GM21381 (cell line): Measurements from ENCODE around the gene NEMP2.
"Not testable (repeated sequence)": the region's sequence is repeated elsewhere in the genome, so short reads cannot be mapped to it uniquely, and the experiment has no call there.

Source experiments
- ATAC-seq: cut with Tn5 transposase; IDR thresholded peaks from one replicate; pipeline ENCODE4 v1.9.1; 2021; ENCODE audit warnings: mild to moderate bottlenecking, moderate library complexity; ENCODE audit not compliant: unreplicated experiment

NEMP2 gene

GRCh38 chr2:190494600-190495227, 39.8 kb downstream of the NEMP2 start:
- not testable (repeated sequence) for ATAC-seq

- no peak for ATAC-seq
Observed at GRCh38 chr2:190493095-190493494, 41.4 kb downstream of the NEMP2 start.

- no peak for ATAC-seq
Observed at GRCh38 chr2:190490502-190490901, 44.0 kb downstream of the NEMP2 start.

GRCh38 chr2:190489475-190489874, 45.0 kb downstream of the NEMP2 start:
- ATAC-seq = no peak

GRCh38 chr2:190488516-190489233, 45.8 kb downstream of the NEMP2 start:
- ATAC-seq = no peak

- ATAC-seq = no peak
Observed at GRCh38 chr2:190486037-190486623, 48.4 kb downstream of the NEMP2 start.

GRCh38 chr2:190482451-190482850, 52.1 kb downstream of the NEMP2 start:
- ATAC-seq = no peak

GRCh38 chr2:190481339-190481738, 53.2 kb downstream of the NEMP2 start:
- no peak for ATAC-seq

- no peak for ATAC-seq
Observed at GRCh38 chr2:190478572-190479195, 55.8 kb downstream of the NEMP2 start.

GRCh38 chr2:190477661-190478454, 56.7 kb downstream of the NEMP2 start:
- no peak for ATAC-seq

GRCh38 chr2:190470256-190470826, 64.2 kb downstream of the NEMP2 start:
- ATAC-seq = no peak

GRCh38 chr2:190469771-190470170, 64.8 kb downstream of the NEMP2 start:
- ATAC-seq = no peak

- ATAC-seq = no peak
Observed at GRCh38 chr2:190468814-190469569, 65.5 kb downstream of the NEMP2 start.

GRCh38 chr2:190468354-190468753, 66.2 kb downstream of the NEMP2 start:
- not testable (repeated sequence) for ATAC-seq

- no peak for ATAC-seq
Observed at GRCh38 chr2:190467575-190468083, 66.9 kb downstream of the NEMP2 start.

GRCh38 chr2:190466819-190467446, 67.6 kb downstream of the NEMP2 start:
- ATAC-seq = no peak

- peak; percentile 53 for ATAC-seq
Observed at GRCh38 chr2:190465060-190465459, 69.5 kb downstream of the NEMP2 start.

- no peak for ATAC-seq
Observed at GRCh38 chr2:190462611-190463010, 71.9 kb downstream of the NEMP2 start.

- ATAC-seq = no peak
Observed at GRCh38 chr2:190462181-190462580, 72.3 kb downstream of the NEMP2 start.
